ENCODE measurements around the gene SLC38A8.

GRCh38 chr16:83971165-83972130 lies 71.1 kb downstream of the SLC38A8 start:
- TF ChIP-seq CTCF (IDR thresholded peaks at IDR 0.05) (no peak), EP300 (IDR thresholded peaks at IDR 0.05) (no peak), POLR2A (IDR thresholded peaks at IDR 0.05) (no peak)

Data from suprapubic skin (tissue), 3 donors.